Right renal pelvis (tissue), 4 donors: Measurements from ENCODE around the gene GABBR1. TPM values are rescaled to one million over a fixed set of nuclear protein-coding genes. Genes with fewer than 3 reads are reported as not detected.
"Not testable (repeated sequence)": the region's sequence is repeated elsewhere in the genome, so short reads cannot be mapped to it uniquely, and the experiment has no call there.

Experiments
- DNase-seq, 4 donors: peaks; one replicate each; pipeline ENCODE4 v3.0.0-alpha.2; 2013; ENCODE audit warnings: low read depth in 4 of 4, low spot score in 3 of 4, missing footprints in 1 of 4
- polyA plus RNA-seq, 4 donors: library from polyadenylated mRNA; unstranded; fragments of 120-200 nt; gene quantifications; one replicate each; pipeline ENCODE4 v1.2.1, GENCODE V29; 2013; ENCODE audit not compliant: insufficient read length in 4 of 4

The GABBR1 gene
- 10 to 100 TPM; 57.5 to 81.1 (median 59.3) TPM for polyA plus RNA-seq

DNA sequence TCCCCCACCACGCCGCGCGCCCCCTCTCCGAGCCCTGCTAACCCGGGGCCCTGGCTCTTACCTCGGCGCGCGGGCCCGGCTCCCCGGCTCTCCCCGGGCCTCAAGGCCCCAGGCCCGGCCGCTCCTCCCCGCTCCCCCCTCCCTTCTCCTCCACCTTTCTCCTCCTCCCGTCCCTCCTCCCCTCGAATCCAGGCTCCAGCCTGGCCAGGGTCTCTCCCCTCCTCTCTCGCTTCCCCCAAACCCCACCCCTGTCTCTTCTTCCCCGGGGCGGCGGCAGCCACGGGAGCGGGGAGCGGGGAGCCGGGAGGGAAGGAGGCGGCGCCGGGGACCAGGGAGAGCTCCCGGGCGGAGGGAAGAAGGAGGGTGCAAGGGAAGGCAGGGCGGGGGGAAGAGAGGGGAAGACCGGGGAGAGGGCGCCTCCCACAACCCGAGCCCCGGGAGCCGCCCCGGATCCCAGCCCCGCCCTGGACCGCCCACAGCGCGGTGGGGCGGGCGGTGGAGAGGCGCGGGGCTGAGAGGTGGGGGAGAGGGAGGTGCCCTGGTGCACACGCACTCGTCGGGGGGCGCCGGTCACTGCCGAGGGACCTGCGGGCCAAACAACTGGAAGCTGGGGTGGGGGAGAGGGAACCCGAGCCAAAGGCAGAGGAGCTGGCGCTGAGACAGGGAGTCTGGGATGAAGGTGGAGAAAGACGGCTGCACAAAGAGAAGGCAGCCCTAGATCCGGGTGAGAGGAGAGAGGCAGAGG is at the start of gene GABBR1:
Gene GABBR1 (minus strand): TSS at position 395 of the 745 bp plus-strand sequence. CDS start 798 bp downstream, outside the sequence.
- DNase-seq: peak; percentile 76 to 87 (median 83)

DNA sequence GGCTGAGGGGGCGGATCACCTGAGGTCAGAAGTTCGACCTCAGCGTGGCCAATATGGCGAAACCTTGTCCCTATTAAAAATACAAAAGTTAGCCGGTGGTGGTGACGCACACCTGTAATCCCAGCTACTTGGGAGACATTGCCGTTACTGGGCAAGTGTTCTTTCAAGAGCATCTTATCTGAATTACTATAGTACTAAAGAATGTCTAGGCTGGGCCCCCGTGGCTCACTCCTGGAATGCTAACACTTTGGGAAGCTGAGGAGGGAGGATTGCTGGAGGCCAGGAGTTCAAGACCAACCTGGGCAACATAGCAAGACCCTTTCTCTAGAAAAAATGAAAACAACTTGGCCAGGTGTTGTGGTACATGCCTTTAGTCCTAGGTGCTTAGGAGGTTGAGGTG is 48.8 kb upstream of the GABBR1 start:
- DNase-seq: no peak

DNA sequence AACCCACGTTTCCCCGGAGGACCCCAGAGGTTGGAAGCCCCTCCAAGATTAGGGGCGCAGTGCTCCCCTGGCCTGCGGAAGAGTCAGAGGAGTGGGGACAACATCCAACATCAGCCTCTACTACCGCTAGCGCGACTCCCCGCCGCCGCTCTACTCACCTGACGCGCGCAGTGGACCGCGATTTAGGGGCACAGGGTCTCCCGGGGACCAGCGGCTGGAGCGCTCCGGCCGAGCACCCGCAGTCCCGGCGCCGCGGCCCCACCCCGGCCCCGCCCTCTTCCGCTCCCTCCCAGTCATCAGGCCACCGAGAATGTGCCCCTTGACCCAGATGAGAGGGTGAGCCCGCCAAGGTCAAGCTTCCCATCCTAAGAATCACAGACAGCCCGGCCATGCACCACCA is 47.9 kb upstream of the GABBR1 start, which contains the start of gene ZFP57:
Gene ZFP57 (minus strand): TSS at position 249 of the 400 bp plus-strand sequence. CDS start 4,149 bp downstream, outside the sequence.
- DNase-seq: no peak

DNA sequence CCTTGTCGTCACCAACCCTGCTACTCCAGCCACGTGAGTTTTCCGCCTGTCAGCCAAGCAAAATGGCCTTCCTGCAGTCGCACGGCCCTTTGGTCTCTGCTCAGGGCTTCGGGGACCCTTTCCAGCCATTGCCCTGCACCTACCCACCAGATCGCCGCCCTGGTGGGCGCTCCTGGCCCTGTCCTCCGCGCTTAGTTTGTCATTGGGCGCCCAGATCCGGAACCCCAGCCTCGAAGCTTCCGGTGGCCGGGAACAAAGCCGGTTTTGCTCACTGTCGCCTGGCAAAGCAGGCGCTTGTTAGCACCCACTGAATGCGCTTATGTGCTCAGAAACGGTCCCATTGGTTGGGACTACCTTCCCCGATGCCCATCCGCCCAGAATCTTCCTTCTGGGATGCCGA is 47.4 kb upstream of the GABBR1 start:
- no peak for DNase-seq

DNA sequence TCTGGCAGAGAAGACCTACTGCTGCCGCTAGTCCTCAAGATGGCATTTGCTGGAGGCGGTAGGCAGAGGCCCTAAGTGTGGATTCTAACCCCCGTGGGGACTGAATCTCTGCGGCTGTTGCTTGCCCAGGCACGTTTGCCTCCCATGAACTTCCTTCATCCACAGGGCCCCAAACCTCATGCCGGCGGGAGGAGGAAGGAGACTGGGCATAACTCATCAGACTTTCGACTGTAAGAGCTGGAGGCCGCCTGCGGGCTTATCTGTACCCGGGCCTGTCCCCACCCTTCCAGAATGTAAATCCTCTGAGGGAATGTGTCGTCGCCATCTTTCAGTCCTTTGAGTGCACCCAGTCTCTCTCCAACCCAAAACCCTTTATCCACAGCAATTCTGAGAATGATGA is 47.0 kb upstream of the GABBR1 start:
- DNase-seq: no peak

DNA sequence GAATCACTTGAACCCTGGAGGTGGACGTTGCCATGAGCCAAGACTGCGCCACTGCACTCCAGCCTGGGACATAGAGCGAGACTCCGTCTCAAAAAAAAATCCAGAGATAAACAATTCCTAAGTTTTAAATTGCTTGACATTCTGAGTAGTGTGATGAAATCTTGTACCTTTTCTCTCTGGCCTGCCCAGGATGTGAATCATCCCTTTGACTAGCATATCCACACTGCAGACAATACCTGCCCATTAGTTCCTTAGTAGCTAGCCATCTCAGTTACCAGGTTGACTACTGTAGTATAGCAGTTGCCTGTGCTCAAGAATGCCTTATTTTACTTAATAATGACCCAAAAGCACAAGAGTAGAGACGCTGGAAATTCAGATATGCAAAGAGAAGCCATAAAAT is 45.1 kb upstream of the GABBR1 start:
- DNase-seq: no peak

DNA sequence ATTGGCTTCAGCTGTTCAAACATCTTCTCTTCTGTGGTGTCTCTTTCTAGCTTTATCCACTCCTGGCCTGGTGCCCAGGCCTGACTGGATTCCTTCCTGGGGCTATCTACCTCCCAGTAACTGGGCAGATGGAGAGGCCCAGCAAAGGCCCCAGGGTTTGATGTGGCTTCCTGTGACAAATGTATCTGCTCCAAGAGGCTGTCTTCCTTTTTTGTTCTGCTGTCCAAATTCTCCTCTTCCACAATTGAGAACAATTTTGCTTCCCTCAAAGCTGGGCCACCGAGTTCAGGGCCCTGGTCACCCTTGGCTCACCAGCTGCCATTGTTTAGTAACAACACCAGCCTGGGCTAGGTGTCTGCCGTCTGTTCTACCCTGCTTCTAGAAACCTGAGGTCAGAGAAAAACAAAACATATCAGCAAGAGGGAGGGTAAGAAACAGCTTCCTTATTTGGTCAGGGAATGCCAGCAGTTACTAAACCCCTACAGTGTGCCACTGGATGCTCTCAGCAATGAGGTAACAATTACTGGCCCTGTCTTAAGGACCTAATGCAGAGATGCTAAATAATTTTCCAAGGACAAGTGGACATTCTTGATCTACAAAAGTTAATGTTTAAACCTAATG is 44.1 kb upstream of the GABBR1 start:
- DNase-seq: no peak

DNA sequence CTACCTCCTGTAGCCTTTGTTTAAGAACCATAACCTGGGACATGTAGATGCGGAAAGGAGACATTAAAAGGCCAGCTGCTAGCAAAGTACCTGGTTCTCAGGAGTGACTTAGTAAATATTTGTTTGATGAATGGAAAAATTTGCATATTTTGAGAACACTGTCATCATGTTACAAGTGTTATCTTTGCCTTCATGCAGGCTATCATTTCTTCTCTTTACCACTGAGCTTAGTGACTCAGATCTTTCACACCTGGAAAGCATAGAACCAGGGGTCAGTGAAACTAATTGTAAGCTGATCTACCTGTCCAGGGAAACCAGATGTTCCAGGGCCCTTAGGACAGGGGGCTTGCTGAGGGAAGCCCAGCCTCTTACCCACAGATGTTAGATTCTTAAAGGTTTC is 42.6 kb upstream of the GABBR1 start:
- DNase-seq: no peak

DNA sequence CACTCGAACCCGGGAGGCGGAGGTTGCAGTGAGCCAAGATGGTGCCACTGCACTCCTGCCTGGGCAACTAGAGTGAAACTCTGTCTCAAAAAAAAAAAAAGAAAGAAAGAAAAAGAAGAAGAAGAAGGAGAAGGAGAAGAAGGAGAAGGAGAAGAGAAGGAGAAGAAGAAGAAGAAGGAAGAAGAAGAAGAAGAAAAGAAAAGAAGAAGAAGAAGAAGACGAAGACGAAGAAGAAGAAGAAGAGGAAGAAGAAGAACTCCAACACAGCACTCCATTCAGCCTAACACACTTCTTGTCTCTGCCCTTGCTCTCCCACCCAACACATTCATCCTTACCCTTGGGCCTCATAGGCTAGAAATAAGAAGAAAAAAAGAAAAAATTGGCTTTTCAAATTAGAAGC is 41.0 kb upstream of the GABBR1 start:
- no peak for DNase-seq

DNA sequence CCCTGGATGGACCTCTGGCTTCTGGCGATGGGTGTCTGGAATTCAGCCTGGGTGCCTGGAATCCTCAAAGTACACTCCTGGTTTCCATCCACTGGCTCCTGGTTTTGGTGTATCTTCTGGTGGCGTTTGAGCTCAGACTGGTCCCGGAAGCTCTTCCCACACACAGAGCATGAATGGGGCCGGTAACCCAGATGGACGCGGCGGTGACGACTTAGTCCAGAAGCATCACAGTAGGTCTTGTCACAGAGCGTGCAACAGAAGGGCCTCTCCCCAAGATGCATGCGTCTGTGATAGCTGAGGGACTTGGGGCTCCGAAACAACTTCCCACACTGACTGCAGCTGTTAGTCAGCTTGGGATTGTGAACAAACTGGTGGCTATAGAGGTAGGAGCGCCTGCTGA is 40.2 kb upstream of the GABBR1 start:
- DNase-seq: no peak

DNA sequence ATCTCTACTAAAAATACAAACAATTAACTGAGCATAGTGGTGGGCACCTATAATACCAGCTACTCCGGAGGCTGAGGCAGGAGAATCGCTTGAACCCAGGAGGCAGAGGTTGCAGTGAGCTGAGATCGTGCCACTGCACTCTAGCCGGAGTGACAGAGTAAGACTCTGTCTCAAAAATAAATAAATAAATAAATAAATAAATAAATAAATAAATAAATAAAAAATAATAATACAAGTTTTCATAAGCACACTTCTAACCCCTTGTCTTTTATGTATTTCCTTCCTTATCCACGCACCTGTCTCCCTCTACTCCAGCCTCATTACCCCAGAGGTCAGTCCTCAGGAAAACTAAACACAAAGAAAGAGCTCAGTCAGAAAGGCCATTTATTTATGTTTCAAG is 39.1 kb upstream of the GABBR1 start:
- DNase-seq: not testable (repeated sequence)

DNA sequence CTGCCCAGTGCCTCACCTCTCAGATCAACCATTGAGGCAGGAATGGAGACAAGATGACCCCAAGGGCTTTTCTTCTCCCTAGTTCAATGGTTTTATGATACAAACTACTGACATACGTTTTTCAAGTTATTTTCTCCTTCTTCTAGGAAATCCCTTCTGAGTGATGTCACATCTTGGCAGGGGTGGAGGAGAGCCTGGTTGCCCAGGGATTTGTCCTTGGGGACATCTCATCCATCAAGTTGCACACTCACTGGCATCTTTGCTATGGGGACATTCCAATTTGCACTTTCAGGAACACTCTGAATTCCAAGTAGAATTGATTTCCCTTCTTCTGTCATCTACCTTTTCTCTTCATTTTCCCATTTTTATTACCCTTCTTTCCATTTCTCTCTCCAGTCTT is 38.0 kb upstream of the GABBR1 start:
- DNase-seq: no peak

DNA sequence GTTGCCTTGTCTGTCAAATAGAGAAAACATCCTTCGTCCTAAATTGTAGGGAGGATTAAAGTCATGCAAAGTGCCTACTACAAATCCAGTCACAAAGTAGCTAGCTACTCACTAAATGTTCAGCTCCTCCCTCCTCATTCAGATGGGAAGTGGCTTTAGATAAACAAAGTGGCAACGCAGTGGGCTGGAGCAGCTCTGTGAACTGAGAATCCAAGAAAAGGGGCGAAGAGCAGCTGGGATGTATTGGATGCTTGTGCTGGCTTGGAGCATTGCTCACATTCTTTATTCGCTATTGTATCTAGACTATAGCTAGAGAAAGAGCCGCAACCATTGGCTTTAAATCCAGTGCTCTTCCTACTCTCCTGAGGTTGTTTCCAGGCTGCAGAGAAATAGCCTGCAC is 34.2 kb upstream of the GABBR1 start:
- DNase-seq: no peak

DNA sequence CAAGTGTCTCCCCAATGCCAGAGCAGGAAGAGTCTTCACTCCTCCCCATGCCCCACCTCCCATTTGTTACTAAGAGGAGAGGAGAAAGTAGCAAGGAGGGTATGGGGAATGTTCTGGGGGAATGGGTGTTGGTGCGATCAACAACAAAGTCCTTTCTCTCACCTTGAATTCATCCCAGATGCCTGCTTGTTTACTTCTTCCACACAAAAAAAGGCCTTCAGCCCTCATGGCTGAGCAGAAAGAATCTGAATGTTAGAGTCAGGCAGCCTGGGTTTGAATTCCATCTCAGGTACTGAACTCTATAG is 33.8 kb upstream of the GABBR1 start:
- no peak for DNase-seq

DNA sequence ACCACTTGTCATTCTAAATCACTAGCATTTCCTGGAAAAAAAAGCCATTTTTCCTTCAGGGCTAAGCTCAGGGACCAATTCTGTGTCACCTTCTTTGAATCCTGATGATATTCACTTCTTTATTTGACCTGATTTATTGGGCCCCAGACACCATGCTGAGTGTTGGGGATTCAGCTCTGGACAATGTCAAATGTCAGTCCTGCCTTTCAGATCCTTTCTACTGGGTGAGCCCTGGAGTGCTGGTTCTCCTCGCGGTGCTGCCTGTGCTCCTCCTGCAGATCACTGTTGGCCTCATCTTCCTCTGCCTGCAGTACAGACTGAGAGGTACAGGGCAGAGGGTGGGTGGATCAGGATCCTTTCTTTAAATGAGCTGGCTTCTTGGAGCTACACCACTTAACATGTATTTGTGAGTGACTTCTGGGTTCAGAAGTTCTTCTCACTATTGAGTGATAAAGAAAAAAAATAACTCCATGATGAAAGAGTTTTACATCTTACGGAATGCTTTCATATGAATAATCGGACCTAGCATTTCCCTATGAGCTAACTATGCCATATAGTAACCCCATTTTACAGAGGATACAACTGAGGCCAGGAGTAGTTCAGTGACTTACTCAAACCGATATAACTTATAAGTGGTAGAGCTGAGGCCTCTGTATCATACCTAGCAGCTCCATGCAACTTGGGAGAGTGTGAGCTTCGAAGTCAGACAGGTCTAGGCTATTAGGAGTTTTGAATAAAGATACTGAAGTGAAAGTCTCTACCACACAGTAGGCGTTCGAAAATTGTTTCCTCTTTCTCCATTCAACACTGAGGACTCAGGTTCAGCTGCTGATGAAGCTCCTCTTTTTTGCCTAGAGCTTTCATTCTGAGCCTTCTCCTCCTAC is 33.2 kb upstream of the GABBR1 start:
- DNase-seq: no peak

DNA sequence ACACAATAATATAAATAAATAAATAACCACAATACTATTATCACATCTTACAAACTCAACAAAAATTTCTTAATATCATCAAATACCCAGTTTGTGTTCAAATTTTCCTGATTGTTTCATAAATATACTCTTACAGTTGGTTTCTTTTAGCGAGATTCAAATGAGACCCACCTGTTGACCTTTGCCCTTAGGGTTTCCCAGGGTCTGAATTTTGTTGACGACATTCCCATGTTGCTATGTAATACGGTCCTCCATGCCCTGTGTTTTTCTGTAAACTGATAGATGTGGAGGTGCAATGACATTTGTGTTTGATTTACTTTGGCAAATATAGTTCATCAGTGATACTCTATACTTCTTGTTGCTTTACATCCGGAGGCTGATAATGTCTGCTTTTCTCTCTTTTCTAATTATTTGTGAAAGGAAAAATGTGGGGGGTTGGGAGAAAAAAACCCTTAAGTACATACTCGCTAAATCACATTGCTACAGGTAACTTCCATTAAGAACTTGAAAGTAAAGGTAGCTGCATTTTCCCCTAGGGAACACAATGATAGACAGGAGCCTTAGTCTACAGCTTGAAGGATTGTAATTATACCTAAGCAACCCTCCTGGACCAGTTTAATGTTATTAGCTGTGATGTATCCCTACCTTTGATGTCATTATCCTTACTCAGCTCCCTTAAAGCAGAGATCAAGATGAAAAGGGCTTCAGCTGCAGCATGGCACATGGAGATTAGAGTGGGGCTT is 30.5 kb upstream of the GABBR1 start:
- DNase-seq: no peak

DNA sequence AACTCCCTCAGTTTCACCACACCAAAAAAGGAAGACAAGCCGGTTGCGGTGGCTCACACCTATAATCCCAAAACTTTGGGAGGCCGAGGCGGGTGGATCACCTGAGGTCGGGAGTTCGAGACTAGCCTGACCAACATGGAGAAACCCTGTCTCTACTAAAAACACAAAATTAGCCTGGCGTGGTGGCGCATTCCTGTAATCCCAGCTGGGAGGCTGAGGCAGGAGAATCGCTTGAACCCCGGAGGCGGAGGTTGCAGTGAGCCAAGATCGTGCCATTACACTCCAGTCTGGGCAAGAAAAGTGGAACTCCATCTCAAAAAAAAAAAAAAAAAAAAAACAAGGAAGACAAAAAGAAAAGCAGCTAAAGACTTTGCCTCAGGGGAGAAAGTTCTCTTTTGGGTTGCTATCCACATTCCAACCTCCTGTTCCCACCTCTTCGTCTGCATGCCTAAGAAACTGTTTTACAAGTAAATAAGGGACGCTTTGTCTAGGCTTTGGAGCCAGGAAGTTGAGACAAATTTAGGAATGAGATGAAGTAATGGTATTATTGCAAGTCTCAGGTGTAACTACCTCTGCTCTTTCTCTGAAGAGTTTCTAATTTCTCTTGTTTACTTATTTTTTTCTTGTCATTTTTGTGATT is 28.6 kb upstream of the GABBR1 start:
- not testable (repeated sequence) for DNase-seq

DNA sequence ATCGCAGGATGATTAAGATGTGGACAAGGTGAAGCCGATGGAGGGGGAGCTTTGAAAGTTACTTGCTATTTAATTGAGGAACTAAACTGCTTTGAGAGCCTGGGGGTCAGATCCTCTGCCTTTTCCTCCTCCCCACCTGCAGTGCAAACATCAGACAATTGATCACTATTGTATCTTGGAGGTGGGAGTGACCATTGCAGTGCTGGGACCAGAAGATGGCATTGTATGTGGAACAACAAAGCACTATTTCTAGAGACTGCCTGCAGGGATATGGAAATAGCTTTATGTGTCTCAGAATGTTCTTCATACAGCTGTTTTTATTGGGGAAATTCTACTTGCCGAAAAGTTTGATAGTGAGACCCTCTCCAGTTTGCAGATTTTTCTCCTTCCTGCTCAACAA is 28.1 kb upstream of the GABBR1 start:
- no peak for DNase-seq

DNA sequence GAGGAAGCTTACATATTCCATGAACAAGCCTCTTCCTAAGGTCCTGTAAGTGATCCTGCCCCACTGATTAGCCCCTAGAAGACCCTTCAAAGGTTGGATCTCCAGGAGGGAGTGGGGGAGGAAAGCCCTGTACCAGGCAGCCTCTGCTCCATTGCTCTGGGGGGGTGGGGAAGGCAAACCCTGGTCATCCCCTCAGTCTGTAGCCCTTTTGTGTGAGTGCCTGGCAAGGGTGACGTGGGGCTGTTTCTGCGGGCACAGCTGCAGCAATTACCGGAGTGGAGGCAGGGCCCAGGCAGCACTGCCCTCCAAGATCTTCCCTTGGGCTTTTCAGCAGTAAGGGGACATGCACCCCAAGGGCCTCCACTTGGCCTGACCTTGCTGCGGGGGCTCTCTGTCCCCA is 23.8 kb upstream of the GABBR1 start, which contains the start of gene MOG:
Gene MOG (plus strand): TSS at position 295 of the 400 bp plus-strand sequence. CDS start 118 bp downstream, outside the sequence.
- DNase-seq: no peak

DNA sequence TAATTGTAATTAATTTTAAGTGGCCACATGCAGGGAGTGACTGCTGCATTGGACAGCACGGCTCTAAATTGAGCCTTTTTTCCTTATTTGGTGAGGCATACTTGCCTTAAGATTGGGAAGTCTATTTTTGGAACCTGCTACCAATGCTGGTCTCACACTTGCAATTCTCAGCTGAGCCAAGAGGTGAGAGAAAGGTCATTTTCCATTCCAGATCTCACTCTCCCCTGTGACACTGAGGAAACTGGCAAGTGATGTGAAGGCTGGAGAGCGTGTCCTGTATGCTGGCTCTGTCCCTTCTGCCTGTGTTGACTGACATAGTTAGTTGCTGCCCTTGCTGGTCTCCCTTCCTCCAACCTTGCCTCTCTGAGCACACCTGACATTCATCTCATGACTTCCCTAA is 23.2 kb upstream of the GABBR1 start:
- no peak for DNase-seq
